Heart left ventricle (tissue), 13 donors: ENCODE results near the gene OXNAD1.

Source experiments
- CTCF ChIP-seq, 12 donors: fragments of 200-600 bp; sonication (generic) in 4 of 12; IDR thresholded peaks; one replicate each; pipeline versions ENCODE4 v1.5.0 to v1.8.0; 2018 to 2022; ENCODE audit warnings: antibody characterized with exemption in 12 of 12, mild to moderate bottlenecking in 5 of 12
- POLR2A ChIP-seq, 2 donors: fragments of 450-650 bp; IDR thresholded peaks; one replicate each; pipeline ENCODE4 v1.6.1; 2017; ENCODE audit warnings: antibody characterized with exemption in 2 of 2, mild to moderate bottlenecking in 2 of 2, moderate library complexity in 2 of 2
- donor health status: ischemic (EF 13 %, LVEDD 7.1; RV severe dilation, severe dysfunction).
- donor health status: DM: no; HTN: yes; CAD: no.
- donor health status: DM: no; HTN: no; CAD: no.
- donor health status: ischemic (EF 25% LVEDD 6.9; RV normal size, moderate dysfunction).
- donor health status: ischemic (EF 25% LVEDD 5.7; RV mildly dilated, moderate dysfunction).
- donor health status: ischemic (EF 35%, LVEDD 5.7; RV mildly dilated, moderate dysfunction).
- donor health status: nonischemic (EF 11% LVEDD 7.7; RV severe dilation, severe dysfunction).
- donor health status: DM: yes; HTN: yes; CAD: no.
- donor health status: PGD.
- donor health status: ischemic (EF 29% LVEDD 5.4; RV normal size, mild dysfunction).
- donor health status: nonischemic (EF 23%, LVEDD 6.1; RV moderate dilation, normal function).

- TF ChIP-seq CTCF (IDR thresholded peaks at IDR 0.05) (no peak), POLR2A (IDR thresholded peaks at IDR 0.05) (no peak)
Measured at GRCh38 chr3:16272588-16272987, 7.6 kb downstream of the OXNAD1 start.
